NCI-H187 (cell line): ENCODE measurements around the gene OR2T6.
"Not testable (repeated sequence)": the region's sequence is repeated elsewhere in the genome, so short reads cannot be mapped to it uniquely, and the experiment has no call there.

ENCODE experiments used
- DNase-seq, 2 experiments: peaks; one replicate each; lab custom pipeline; 2025; lab: John Stamatoyannopoulos, UW

OR2T6 gene

GRCh38 chr1:248375446-248375845 is at the start of gene OR2T6:
OR2T6 (plus strand) TSS chr1:248375746; CDS start chr1:248387609, 11,863 bp downstream.
- no peak for DNase-seq

- DNase-seq, result no peak
Observed at GRCh38 chr1:248343451-248343850, 32.1 kb upstream of the OR2T6 start.

- no peak for DNase-seq
Observed at GRCh38 chr1:248348475-248348874, 27.1 kb upstream of the OR2T6 start, which contains the start of gene OR14C36. OR14C36 (plus strand) TSS chr1:248348775; CDS start chr1:248348775, 0 bp downstream.

- no peak for DNase-seq
Observed at GRCh38 chr1:248359415-248359814, 16.1 kb upstream of the OR2T6 start.

- no peak for DNase-seq
Observed at GRCh38 chr1:248361121-248361715, 14.3 kb upstream of the OR2T6 start, which contains the start of gene OR2T4. OR2T4 (plus strand) TSS chr1:248361665; CDS start chr1:248361665, 0 bp downstream.

GRCh38 chr1:248366609-248367008 is 8.9 kb upstream of the OR2T6 start:
- DNase-seq, result no peak

- DNase-seq, result no peak
Observed at GRCh38 chr1:248372394-248372793, 3.2 kb upstream of the OR2T6 start.

- no peak for DNase-seq
Observed at GRCh38 chr1:248373761-248374160, 1.8 kb upstream of the OR2T6 start.

- no peak for DNase-seq
Observed at GRCh38 chr1:248376916-248377315, 1.4 kb downstream of the OR2T6 start.

- no peak for DNase-seq
Observed at GRCh38 chr1:248380854-248381253, 5.3 kb downstream of the OR2T6 start.

GRCh38 chr1:248388426-248388825 is 12.9 kb downstream of the OR2T6 start:
- DNase-seq, result no peak

- no peak for DNase-seq
Observed at GRCh38 chr1:248393050-248393449, 17.5 kb downstream of the OR2T6 start.

GRCh38 chr1:248402748-248403147 is 27.2 kb downstream of the OR2T6 start, which contains the start of gene OR2T1:
OR2T1 (plus strand) TSS chr1:248403048; CDS start chr1:248406148, 3,100 bp downstream.
- no peak for DNase-seq

- DNase-seq, result no peak
Observed at GRCh38 chr1:248404024-248404423, 28.5 kb downstream of the OR2T6 start.

- DNase-seq, result no peak
Observed at GRCh38 chr1:248406721-248407692, 31.5 kb downstream of the OR2T6 start.

- no peak for DNase-seq
Observed at GRCh38 chr1:248416226-248416625, 40.7 kb downstream of the OR2T6 start.

GRCh38 chr1:248417854-248418253 is 42.3 kb downstream of the OR2T6 start:
- no peak for DNase-seq

- no peak for DNase-seq
Observed at GRCh38 chr1:248421384-248421783, 45.8 kb downstream of the OR2T6 start.

GRCh38 chr1:248427526-248428191 is 52.1 kb downstream of the OR2T6 start:
- DNase-seq, result not testable (repeated sequence)

- not testable (repeated sequence) for DNase-seq
Observed at GRCh38 chr1:248428192-248428533, 52.6 kb downstream of the OR2T6 start.

- not testable (repeated sequence) for DNase-seq
Observed at GRCh38 chr1:248431683-248432082, 56.1 kb downstream of the OR2T6 start.

GRCh38 chr1:248432201-248432600 is 56.7 kb downstream of the OR2T6 start:
- not testable (repeated sequence) for DNase-seq
